Frontal cortex (tissue), 4 donors: ENCODE measurements around the gene TMTC1. TPM values are rescaled to one million over a fixed set of nuclear protein-coding genes. Genes with fewer than 3 reads are reported as not detected.

Source experiments
- DNase-seq, 2 donors: peaks; one replicate each; pipeline ENCODE4 v3.0.0; 2012; ENCODE audit warnings: low spot score in 2 of 2
- FAIRE-seq: peaks from 2 replicates; lab custom pipeline; 2012; peaks lifted over from hg19 to GRCh38; lab: Jason Lieb, UNC
- total RNA-seq: library from RNA; depleted of rRNA; stranded (reverse); fragments of >200 nt; gene quantifications from one replicate; pipeline ENCODE4 v1.2.3, GENCODE V29; 2014
- donor health status: control.
- donor health status: control.
- donor health status: control.

Gene TMTC1
- total RNA-seq, 1 donor from 2014 or later, result 17.1 TPM

DNA sequence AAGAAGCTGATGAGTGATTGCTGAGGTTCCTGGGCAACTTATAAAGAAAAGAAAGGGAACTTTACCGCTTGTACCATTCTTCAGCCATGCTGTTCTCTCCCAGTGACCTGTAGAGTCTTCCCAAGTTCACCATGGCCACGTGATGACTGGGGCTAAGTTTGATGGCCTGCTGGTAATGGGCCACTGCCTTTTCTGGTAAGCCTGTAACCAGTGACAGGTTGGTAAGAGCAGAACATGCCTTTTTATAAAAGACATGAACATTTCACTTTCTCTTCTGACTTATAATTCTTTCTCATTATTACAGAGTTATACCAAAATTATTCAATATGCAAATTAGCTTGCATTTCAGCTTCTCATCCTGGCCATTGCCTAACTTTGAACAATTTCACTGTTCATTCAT lies 265.3 kb downstream of the TMTC1 start:
- no peak for FAIRE-seq

DNA sequence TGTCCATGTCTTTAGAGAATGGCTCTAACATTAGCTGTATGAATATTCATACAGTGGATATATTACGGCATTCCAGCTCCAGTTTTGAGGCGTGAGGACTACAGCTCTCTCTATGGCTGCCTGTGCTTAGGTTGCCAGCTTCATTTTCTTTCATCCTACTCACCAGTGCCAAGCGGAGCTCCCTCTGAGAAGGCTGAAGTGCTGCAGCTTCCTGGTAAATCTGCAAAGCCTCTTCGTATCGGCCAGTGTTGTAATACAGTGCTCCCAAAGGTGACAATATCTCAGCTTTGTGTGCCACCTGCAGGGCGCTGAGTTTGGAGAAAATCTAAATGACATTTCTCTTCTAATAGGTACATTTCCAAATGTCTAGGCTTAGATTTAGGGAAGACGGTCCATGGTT lies 266.5 kb downstream of the TMTC1 start:
- no peak for DNase-seq
- FAIRE-seq, result no peak

More for the DNA sequence above, 265.3 kb downstream of the TMTC1 start:
- no peak for DNase-seq

GRCh38 chr12:29516431-29516875 lies 267.3 kb downstream of the TMTC1 start:
- DNase-seq, result no peak

GRCh38 chr12:29510591-29511185 lies 273.1 kb downstream of the TMTC1 start:
- DNase-seq (no peak), FAIRE-seq (no peak)

More at GRCh38 chr12:29516431-29516875, 267.3 kb downstream of the TMTC1 start:
- no peak for FAIRE-seq

DNA sequence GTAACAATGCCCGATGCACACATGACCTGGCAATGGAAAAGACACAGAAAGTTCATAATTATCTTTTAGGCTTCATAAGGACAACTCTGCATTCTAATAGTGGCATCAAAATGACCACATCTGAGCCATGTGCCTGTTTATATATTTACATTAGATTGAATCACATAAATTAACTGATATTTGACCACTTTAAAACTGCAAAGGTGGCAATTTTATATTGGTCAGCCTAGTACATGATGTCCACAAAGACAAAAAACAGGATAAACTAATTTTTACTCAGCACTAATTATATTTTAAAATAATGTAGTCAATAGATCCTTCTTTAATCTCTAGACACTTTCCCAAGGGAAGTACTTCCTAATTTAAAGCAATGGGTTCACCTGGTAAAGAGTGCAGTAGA lies 274.2 kb downstream of the TMTC1 start:
- FAIRE-seq (no peak), DNase-seq (no peak)

- DNase-seq (no peak), FAIRE-seq (no peak)
These were observed 274.8 kb downstream of the TMTC1 start for GRCh38 chr12:29508949-29509348.

DNA sequence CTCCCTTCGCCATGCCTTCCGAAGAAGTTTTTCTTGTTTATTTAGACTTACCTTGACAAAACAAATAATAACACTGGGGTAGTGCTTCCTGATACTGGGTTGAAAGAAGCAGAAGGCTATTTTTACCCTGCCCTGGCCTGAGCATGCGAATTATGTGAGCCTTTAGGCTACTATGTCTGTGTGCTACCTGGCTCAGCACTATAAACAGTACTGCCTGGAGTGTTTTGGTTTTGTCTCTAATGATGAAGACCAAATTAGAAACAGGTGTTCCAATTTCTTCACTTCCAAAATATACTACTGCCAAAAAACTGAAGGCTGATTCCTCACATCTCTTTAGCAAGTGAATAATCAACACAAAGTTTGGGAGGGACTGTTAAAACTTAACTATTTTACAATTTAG lies 278.6 kb downstream of the TMTC1 start:
- no peak for DNase-seq

DNA sequence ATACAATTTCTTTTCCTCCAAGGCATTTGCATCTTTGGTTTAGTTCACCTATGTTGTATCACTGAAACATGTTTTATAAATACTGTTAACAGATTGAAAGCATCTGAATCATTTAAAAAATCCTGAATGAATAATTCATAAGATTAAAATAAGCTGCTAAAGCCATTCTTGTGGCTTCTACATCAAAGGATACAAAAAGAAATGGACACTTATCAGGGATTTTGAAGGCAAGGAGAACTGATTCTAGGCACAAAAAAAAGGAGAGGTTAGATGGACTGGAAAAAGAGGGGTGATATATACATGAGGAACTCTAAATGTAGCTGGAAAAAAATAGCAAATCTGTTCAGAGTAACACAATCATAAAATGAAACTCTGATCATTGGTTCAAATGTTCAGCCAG lies 280.5 kb downstream of the TMTC1 start:
- FAIRE-seq, result no peak
- DNase-seq, result no peak

More for the DNA sequence above, 278.6 kb downstream of the TMTC1 start:
- FAIRE-seq, result no peak

GRCh38 chr12:29499235-29499634 lies 284.5 kb downstream of the TMTC1 start:
- DNase-seq (no peak), FAIRE-seq (no peak)

- FAIRE-seq (no peak), DNase-seq (no peak)
These were observed 286.2 kb downstream of the TMTC1 start, which contains the start of gene OVCH1 for GRCh38 chr12:29497588-29497987. OVCH1 (minus strand) TSS chr12:29497686; CDS start chr12:29497686, 0 bp downstream.

DNA sequence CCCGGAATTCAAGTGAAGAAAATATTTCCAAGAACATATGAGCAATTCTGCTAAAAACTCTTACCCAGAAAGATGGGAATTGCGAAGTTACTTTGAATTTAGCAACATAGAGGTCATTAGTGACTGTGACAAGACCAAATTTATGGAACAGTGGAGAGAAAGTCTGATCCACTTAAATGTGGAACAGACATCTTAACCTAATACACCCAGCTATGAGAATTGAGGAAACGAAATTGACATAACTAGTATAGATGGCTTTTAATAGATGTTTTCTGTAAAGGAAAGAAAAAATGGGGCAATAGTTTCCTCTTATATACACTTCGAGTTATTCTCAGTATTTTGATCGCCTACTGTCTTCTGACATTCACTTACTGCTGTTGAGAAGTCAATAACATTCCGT lies 290.9 kb downstream of the TMTC1 start:
- FAIRE-seq (no peak), DNase-seq (no peak)

DNA sequence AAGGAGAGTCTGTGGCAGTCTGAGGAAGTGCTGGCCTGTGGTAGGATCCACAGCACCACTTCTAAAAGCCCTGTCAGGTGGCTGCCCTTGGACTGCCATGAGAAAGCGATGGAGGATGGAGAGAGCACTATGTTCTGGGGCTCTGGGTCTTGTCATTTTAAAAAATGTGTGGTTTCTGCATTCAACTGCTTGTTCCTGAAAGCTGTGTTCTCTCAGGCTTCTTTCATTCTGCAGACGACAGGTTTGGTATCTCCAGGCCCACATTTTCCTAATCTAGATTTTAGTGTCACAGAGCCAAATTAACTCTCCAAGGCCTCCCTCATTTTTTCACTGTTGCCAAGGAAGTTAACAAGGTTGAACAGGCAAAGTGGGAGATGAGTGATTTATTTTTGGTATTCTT lies 296.8 kb downstream of the TMTC1 start:
- FAIRE-seq (no peak), DNase-seq (no peak)

- no peak for DNase-seq
- FAIRE-seq, result no peak
These were observed 320.5 kb downstream of the TMTC1 start for GRCh38 chr12:29463198-29463597.

DNA sequence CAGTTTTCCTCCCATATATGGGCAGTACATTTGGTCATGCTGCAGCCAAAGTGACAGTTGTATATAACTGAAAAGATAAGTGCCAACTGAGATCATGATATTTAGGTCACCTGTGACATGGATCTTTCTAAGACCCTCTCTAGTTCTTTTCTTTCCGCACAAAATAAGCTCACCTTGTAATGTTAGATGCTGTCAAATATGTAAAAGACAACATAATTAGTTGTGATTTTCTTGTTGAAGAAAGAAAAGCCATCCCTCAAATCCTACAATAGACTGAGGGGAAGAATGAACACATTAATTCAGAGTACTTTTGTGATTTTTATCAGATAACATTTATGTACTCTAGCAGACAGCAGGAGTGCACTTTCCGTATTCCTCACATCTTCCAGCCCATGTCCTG lies 323.7 kb downstream of the TMTC1 start:
- FAIRE-seq, result no peak
- DNase-seq, result no peak

- DNase-seq, result peak; percentile 5 to 15
- FAIRE-seq, result peak; percentile 99
These were observed 328.7 kb downstream of the TMTC1 start for GRCh38 chr12:29455087-29455486.

GRCh38 chr12:29451888-29452287 lies 331.9 kb downstream of the TMTC1 start:
- FAIRE-seq (no peak), DNase-seq (no peak)
